Neutrophil (primary cell): ENCODE results near the gene PRDM1.

ENCODE experiments used
- H3K27ac ChIP-seq: fragments of 200-600 bp; sonication (generic); 2 replicates; pipeline ENCODE4 v1.5.1; 2016; ENCODE audit warnings: mild to moderate bottlenecking, moderate library complexity
- H3K27me3 ChIP-seq: fragments of 200-600 bp; sonication (generic); 2 replicates; pipeline ENCODE4 v1.6.0; 2016; ENCODE audit warnings: mild to moderate bottlenecking
- H3K36me3 ChIP-seq: fragments of 200-600 bp; sonication (generic); 2 replicates; pipeline ENCODE4 v1.5.1; 2017
- H3K4me1 ChIP-seq, 2 experiments: fragments of 200-600 bp in 1 of 2; sonication (generic) in 1 of 2; 1 replicate in 1 of 2; 2 replicates in 1 of 2; pipeline versions ENCODE4 v1.5.1 to v1.6.1; 2013 to 2016; ENCODE audit warnings: low read depth in 1 of 2, low read length in 1 of 2, mild to moderate bottlenecking in 1 of 2, moderate library complexity in 1 of 2; ENCODE audit not compliant: control insufficient read depth in 1 of 2, insufficient read depth in 1 of 2
- H3K4me3 ChIP-seq, 2 experiments: fragments of 200-600 bp in 1 of 2; sonication (generic) in 1 of 2; 1 replicate in 1 of 2; 2 replicates in 1 of 2; pipeline ENCODE4 v1.5.1; 2013 to 2016; ENCODE audit warnings: low read depth in 1 of 2, low read length in 1 of 2, mild to moderate bottlenecking in 1 of 2, moderate library complexity in 1 of 2
- H3K9me3 ChIP-seq: fragments of 200-600 bp; sonication (generic); 2 replicates; pipeline ENCODE4 v1.5.1; 2016
- CTCF ChIP-seq: fragments of 200-600 bp; sonication (generic); IDR thresholded peaks from 2 replicates; pipeline ENCODE4 v1.5.1; 2016; ENCODE audit warnings: antibody characterized with exemption

The PRDM1 gene

GRCh38 chr6:106124437-106125430, 38.6 kb downstream of the PRDM1 start:
- H3K4me3 ChIP-seq: no peak overlapping the region
- no peaks in the 10 kb centered on the region for H3K27me3 ChIP-seq
- TF ChIP-seq CTCF: no peak
- H3K4me1 ChIP-seq: peaks cover 21 to 23% of the 10 kb centered on the region in 2 experiments
- peak overlapping the region; percentile 78 for H3K27ac ChIP-seq
- no peaks in the 10 kb centered on the region for H3K36me3 ChIP-seq
- H3K9me3 ChIP-seq: no peaks in the 10 kb centered on the region

- H3K4me3 ChIP-seq: peak overlapping the region; percentile 10 to 25
- no peak for TF ChIP-seq CTCF
- peak overlapping the region; percentile 78 for H3K27ac ChIP-seq
- H3K9me3 ChIP-seq: no peaks in the 10 kb centered on the region
- H3K4me1 ChIP-seq: peaks cover 21 to 23% of the 10 kb centered on the region in 2 experiments
- H3K36me3 ChIP-seq: no peaks in the 10 kb centered on the region
- H3K27me3 ChIP-seq: no peaks in the 10 kb centered on the region
Measured at GRCh38 chr6:106125925-106126435, 39.8 kb downstream of the PRDM1 start.

GRCh38 chr6:106126482-106126881, 40.3 kb downstream of the PRDM1 start:
- no peaks in the 10 kb centered on the region for H3K27me3 ChIP-seq
- peak overlapping the region in 1 of 2 experiments; percentile 25 for H3K4me3 ChIP-seq
- H3K27ac ChIP-seq: peak overlapping the region; percentile 78
- H3K36me3 ChIP-seq: no peaks in the 10 kb centered on the region
- no peak for TF ChIP-seq CTCF
- H3K9me3 ChIP-seq: no peaks in the 10 kb centered on the region
- H3K4me1 ChIP-seq: peaks cover 21 to 23% of the 10 kb centered on the region in 2 experiments

GRCh38 chr6:106128981-106129781, 43.0 kb downstream of the PRDM1 start:
- Histone ChIP-seq H3K4me3 (no peak overlapping the region), H3K27ac (no peak overlapping the region)
- TF ChIP-seq CTCF: no peak

GRCh38 chr6:106132153-106132698, 46.1 kb downstream of the PRDM1 start:
- no peak for TF ChIP-seq CTCF
- H3K4me3 ChIP-seq: no peak overlapping the region

More at GRCh38 chr6:106128981-106129781, 43.0 kb downstream of the PRDM1 start:
- Histone ChIP-seq H3K36me3 (no peaks in the 10 kb centered on the region), H3K9me3 (no peaks in the 10 kb centered on the region), H3K4me1 (peaks cover 21 to 23% of the 10 kb centered on the region in 2 experiments), H3K27me3 (no peaks in the 10 kb centered on the region)

More at GRCh38 chr6:106132153-106132698, 46.1 kb downstream of the PRDM1 start:
- no peaks in the 10 kb centered on the region for H3K27me3 ChIP-seq
- no peak overlapping the region for H3K27ac ChIP-seq
- H3K36me3 ChIP-seq: no peaks in the 10 kb centered on the region
- H3K4me1 ChIP-seq: no peaks in the 10 kb centered on the region
- no peaks in the 10 kb centered on the region for H3K9me3 ChIP-seq
